GM10847 (cell line): ENCODE results near the gene NRAS.

Experiments used
- POLR2A ChIP-seq: IDR thresholded peaks from 2 replicates; pipeline ENCODE4 v1.6.1; 2011; ENCODE audit not compliant: insufficient read length; ENCODE audit errors: extremely low read depth

The NRAS gene

DNA sequence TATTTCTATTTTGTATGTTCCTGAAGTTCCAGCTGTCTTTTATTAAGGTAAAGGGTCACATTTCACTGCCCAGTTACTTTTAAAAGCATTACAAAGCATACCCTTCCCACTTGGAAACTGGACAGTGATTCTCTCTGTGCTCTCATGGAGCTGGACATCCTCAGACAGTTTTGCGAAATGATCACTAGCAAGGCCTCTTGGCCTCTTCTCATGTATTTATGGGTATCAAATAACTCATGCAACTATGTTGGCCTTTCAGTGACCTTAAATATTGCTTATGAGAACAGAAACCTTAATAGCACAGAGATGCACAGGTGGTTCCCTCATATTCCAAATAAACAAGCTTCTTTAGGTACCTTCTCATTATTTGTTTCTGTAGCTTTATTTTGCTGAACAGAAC, 13.3 kb downstream of the NRAS start:
- no peak for TF ChIP-seq POLR2A

- no peak for TF ChIP-seq POLR2A
Observed at GRCh38 chr1:114702737-114703136, 13.8 kb downstream of the NRAS start.

DNA sequence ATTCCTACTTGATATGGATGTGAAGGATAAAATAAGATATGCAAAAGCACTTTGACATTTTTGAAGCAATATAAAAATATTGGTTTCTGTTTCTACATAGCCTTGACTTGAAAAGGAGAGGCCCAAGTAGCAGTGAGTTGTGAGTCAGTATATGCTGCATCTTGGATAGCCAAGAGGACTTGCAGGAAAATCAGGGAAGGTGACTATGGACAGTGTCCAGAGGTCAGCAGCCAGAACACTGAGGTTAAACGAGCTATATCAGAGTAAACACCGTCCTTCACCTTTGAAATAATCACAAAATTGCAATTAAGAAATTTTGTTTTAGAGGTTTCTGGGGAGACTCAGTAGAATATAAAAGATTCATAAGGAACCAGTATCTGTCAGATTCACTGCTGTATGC, 14.6 kb downstream of the NRAS start:
- TF ChIP-seq POLR2A, result no peak

- no peak for TF ChIP-seq POLR2A
Observed at GRCh38 chr1:114700036-114700600, 16.5 kb downstream of the NRAS start.

DNA sequence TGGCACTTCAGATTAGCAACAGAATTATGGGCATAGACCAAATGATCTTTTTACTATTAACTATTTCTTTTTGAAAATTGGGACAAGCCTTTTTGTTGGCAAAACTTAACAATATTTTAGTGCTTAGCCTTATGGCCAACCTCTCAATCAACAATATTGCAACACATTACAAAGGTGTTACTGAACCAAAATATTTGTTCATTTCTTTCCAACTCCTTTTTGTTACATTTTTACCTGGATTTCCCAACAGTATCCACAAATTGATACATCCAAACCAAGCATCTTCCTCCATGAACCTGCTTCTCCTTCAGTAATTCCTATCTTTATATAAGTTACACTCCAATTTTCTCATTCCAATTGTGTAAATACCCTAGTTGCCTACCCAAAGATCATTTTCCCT, 19.8 kb downstream of the NRAS start:
- no peak for TF ChIP-seq POLR2A

DNA sequence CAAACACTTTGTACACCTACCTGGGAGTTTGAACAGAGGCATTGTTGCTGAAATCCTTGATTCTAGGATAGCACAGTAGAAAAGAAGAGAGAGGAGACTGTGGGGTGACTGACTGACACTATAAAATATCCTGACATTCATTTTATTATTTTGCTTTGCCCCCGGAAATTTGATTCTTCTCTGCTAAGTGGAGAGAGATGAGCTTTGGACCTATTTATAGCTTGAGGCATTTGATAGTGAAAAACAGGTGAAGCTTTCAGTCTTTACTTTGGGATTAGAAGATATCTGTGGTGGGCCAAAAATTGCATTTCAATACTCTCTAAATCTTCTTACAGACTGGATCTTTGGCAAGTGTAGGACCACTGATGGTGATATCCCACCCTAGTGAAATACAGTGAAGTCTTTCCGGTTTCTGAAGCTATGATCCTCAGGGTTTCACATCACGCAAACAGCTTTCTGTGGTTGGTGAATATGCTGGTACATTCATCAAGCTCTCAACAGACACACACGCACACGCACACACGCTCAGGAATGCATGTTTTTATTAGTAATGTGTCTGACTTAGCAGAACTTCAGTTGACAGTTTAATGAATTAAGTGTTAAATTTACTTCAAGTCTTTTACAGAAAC, 21.0 kb downstream of the NRAS start, which contains the start of gene AMPD1:
AMPD1 (minus strand) TSS at position 117 of the 629 bp plus-strand sequence; CDS start at position 42, 75 bp downstream.
- TF ChIP-seq POLR2A, result no peak

GRCh38 chr1:114694540-114695310, 21.8 kb downstream of the NRAS start:
- TF ChIP-seq POLR2A, result no peak

- no peak for TF ChIP-seq POLR2A
Observed at GRCh38 chr1:114692947-114693346, 23.6 kb downstream of the NRAS start.

DNA sequence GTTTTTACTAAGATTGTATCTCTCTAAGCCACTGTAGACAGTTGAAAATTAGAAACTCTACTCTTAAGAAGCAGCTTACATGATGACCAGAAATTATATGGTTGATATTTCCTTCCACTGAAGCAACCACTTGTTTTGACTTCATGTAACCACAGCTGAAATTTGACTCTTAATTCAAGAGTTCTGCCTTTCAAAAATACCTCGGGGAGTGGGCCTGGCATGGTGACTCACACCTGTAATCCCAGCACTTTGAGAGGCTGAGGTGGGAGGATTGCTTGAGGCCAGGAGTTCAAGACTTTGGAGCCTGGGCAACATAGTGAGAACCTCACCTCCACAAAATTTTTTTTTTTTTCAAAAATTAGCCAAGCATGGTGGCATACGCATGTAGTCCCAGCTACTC, 25.5 kb downstream of the NRAS start:
- TF ChIP-seq POLR2A, result no peak

DNA sequence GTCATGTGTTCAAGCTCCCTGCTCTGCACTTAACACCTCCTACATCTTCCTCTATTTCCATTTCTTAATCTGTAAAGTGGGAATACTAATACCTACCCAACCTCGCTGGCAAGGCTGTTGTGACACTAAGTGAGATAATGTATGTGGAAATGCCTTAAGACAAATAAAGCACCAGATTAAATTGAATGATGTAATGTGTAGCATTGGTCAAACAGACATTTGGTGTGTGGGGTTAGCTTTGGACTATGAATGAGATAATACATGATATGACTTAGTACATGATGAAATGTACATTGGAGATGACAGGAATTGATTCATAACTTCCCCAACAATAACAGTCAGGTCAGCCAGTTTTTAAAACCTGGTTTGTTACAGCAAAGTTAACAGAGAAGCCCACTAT, 26.4 kb downstream of the NRAS start:
- no peak for TF ChIP-seq POLR2A

GRCh38 chr1:114688526-114688925, 28.0 kb downstream of the NRAS start:
- no peak for TF ChIP-seq POLR2A

GRCh38 chr1:114685851-114686250, 30.7 kb downstream of the NRAS start:
- TF ChIP-seq POLR2A, result no peak

DNA sequence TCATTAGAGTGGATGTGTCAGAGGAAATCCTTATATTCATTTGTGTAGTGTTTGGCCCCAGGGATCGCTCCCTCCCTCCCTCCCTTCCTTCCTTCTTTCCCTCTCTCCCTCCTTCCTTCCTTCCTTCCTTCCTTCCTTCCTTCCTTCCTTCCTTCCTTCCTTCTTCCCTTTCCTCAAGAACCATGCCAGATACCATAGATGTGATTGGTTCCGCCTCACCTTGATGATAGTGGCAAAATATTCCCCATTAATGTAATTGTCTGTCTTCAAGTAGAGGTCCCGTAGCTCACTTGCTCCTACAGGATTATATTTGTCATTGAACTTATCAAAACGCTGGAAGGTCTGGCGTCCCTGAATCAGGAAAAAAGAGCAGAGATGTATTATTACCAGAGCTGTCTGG, 38.9 kb downstream of the NRAS start:
- no peak for TF ChIP-seq POLR2A

GRCh38 chr1:114676115-114676514, 40.5 kb downstream of the NRAS start:
- TF ChIP-seq POLR2A, result no peak

DNA sequence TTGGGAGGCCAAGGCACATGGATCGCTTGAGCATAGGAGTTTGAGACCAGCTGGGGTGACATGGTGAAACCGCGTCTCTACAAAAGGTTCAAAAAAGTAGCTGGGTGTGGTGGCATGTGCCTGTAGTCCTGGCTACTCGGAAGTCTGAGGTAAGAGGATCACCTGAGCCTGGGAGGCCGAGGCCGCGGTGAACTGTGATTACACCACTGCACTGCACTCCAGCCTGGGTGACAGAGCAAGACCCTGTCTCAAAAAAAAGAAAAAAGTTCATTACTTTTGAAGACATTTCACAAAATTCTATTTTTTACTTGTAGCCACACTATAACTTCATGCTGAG, 44.7 kb downstream of the NRAS start:
- no peak for TF ChIP-seq POLR2A
